Measurements from ENCODE around the gene LRP8.
A peak's percentile ranks its signal among the peaks of the same experiment; 100 is the strongest.

DNA sequence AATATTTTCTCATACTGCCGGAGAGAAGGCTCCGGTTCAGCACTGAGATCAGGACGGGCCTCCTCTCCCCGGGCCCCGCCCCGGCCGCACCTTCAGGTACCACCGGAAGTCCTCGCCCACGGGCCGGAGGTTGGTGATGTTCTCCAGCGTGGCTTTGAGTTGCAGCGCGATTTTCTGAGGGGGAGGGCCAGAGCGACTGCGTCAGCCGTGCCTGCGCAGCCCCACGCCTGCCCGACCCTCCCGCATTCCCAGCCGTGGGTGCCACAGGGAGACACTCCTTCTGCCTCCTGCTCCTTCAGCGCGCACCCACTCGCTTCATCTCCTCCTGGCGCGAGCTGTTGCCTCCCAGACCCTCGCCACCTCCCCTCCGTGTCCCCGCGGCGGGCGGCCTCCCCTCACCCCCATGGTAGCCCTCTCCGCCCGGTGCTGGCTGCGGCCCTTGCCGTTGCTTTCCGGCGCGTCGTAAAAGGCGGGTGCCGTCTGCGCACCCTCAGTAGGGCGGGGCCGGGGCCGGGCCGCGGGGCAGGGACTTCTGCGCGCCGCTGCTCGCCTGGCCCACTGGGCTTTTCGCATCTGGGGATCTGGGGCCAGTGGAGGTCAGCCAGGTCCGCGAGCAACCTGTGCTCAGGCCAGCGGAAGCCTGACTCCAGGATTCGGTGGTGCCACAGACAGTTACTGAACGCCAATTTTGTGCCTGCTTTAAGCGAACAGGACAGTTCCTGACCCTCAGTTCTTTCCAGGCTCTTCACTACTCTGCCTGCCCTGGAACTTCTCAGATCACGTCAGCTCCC is 107.5 kb downstream of the LRP8 start, which contains the start of gene CZIB:
- peak; percentile 97 for TF ChIP-seq POLR2AphosphoS5 (IDR thresholded peaks at IDR 0.05; ENCODE audit: low read depth)
- no peak for TF ChIP-seq EZH2 (IDR thresholded peaks at IDR 0.05; ENCODE audit: low read depth, unreplicated experiment)
- TF ChIP-seq, protein P1, sequence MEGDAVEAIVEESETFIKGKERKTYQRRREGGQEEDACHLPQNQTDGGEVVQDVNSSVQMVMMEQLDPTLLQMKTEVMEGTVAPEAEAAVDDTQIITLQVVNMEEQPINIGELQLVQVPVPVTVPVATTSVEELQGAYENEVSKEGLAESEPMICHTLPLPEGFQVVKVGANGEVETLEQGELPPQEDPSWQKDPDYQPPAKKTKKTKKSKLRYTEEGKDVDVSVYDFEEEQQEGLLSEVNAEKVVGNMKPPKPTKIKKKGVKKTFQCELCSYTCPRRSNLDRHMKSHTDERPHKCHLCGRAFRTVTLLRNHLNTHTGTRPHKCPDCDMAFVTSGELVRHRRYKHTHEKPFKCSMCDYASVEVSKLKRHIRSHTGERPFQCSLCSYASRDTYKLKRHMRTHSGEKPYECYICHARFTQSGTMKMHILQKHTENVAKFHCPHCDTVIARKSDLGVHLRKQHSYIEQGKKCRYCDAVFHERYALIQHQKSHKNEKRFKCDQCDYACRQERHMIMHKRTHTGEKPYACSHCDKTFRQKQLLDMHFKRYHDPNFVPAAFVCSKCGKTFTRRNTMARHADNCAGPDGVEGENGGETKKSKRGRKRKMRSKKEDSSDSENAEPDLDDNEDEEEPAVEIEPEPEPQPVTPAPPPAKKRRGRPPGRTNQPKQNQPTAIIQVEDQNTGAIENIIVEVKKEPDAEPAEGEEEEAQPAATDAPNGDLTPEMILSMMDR (conservative IDR thresholded peaks at IDR 0.05; ENCODE audit: low read depth in 2 of 2): no peak
- TF ChIP-seq, protein P2, sequence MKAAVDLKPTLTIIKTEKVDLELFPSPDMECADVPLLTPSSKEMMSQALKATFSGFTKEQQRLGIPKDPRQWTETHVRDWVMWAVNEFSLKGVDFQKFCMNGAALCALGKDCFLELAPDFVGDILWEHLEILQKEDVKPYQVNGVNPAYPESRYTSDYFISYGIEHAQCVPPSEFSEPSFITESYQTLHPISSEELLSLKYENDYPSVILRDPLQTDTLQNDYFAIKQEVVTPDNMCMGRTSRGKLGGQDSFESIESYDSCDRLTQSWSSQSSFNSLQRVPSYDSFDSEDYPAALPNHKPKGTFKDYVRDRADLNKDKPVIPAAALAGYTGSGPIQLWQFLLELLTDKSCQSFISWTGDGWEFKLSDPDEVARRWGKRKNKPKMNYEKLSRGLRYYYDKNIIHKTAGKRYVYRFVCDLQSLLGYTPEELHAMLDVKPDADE (IDR thresholded peaks at IDR 0.05): peak; percentile 20; the same call in 1 of the 2 replicates
- no peak for TF ChIP-seq EZH2phosphoT487 (IDR thresholded peaks at IDR 0.05; ENCODE audit: unreplicated experiment)
- TF ChIP-seq, protein P3, sequence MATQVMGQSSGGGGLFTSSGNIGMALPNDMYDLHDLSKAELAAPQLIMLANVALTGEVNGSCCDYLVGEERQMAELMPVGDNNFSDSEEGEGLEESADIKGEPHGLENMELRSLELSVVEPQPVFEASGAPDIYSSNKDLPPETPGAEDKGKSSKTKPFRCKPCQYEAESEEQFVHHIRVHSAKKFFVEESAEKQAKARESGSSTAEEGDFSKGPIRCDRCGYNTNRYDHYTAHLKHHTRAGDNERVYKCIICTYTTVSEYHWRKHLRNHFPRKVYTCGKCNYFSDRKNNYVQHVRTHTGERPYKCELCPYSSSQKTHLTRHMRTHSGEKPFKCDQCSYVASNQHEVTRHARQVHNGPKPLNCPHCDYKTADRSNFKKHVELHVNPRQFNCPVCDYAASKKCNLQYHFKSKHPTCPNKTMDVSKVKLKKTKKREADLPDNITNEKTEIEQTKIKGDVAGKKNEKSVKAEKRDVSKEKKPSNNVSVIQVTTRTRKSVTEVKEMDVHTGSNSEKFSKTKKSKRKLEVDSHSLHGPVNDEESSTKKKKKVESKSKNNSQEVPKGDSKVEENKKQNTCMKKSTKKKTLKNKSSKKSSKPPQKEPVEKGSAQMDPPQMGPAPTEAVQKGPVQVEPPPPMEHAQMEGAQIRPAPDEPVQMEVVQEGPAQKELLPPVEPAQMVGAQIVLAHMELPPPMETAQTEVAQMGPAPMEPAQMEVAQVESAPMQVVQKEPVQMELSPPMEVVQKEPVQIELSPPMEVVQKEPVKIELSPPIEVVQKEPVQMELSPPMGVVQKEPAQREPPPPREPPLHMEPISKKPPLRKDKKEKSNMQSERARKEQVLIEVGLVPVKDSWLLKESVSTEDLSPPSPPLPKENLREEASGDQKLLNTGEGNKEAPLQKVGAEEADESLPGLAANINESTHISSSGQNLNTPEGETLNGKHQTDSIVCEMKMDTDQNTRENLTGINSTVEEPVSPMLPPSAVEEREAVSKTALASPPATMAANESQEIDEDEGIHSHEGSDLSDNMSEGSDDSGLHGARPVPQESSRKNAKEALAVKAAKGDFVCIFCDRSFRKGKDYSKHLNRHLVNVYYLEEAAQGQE (IDR thresholded peaks at IDR 0.05; ENCODE audit: unreplicated experiment): no peak
- no peak for TF ChIP-seq ZNF114 (CRISPR knock-in tag; IDR thresholded peaks at IDR 0.05)
- peak; percentile 53; the same call in 1 of the 2 replicates for TF ChIP-seq CREB1 (CRISPR knock-in tag; IDR thresholded peaks at IDR 0.05; ENCODE audit: low read depth)
- no peak for TF ChIP-seq JUNB (IDR thresholded peaks at IDR 0.05; ENCODE audit: unreplicated experiment)
